NCI-H2196 treated with DMSO at 0.1 percent for 48 hours (cell line): ENCODE data around the gene ARG2.
A peak's percentile ranks its signal among the peaks of the same experiment; 100 is the strongest.

Source experiments
- DNase-seq: peaks from one replicate; lab custom pipeline; 2025; ENCODE audit not compliant: unreplicated experiment; lab: John Stamatoyannopoulos, UW

ARG2 gene

GRCh38 chr14:67679006-67679405 is 59.3 kb downstream of the ARG2 start:
- no peak for DNase-seq

GRCh38 chr14:67680121-67680602 is 60.4 kb downstream of the ARG2 start:
- DNase-seq, result no peak

GRCh38 chr14:67680941-67681340 is 61.2 kb downstream of the ARG2 start:
- DNase-seq, result no peak

- DNase-seq, result no peak
Measured at GRCh38 chr14:67683842-67684241, 64.1 kb downstream of the ARG2 start.

GRCh38 chr14:67690011-67690410 is 70.3 kb downstream of the ARG2 start:
- no peak for DNase-seq

GRCh38 chr14:67694791-67695393 is 75.2 kb downstream of the ARG2 start:
- peak; percentile 77 for DNase-seq

GRCh38 chr14:67695394-67695949 is 75.8 kb downstream of the ARG2 start, which contains the start of gene RDH11:
RDH11 (minus strand) TSS chr14:67695764; CDS start chr14:67695703, 61 bp downstream.
- DNase-seq, result peak; percentile 82

GRCh38 chr14:67697006-67697405 is 77.3 kb downstream of the ARG2 start:
- DNase-seq, result no peak

GRCh38 chr14:67698179-67698578 is 78.5 kb downstream of the ARG2 start:
- DNase-seq, result no peak
